IPS DF 6.9 (cell line): ENCODE measurements around the gene LVRN.

Experiments used
- DNase-seq: peaks from one replicate; pipeline ENCODE4 v3.0.0-alpha.2; 2013; ENCODE audit warnings: low read depth, low spot score
- H3K27ac ChIP-seq: one replicate; pipeline ENCODE4 v1.5.1; 2013; ENCODE audit warnings: low read length, control low read depth
- H3K27me3 ChIP-seq: 2 replicates; pipeline ENCODE4 v1.6.1; 2013; ENCODE audit warnings: mild to moderate bottlenecking, low read length; ENCODE audit not compliant: control insufficient read depth, insufficient read depth
- H3K36me3 ChIP-seq: 2 replicates; pipeline ENCODE4 v1.6.1; 2013; ENCODE audit warnings: low read length; ENCODE audit not compliant: control insufficient read depth, insufficient read depth
- H3K4me1 ChIP-seq: 2 replicates; pipeline ENCODE4 v1.6.1; 2013; ENCODE audit warnings: low read length; ENCODE audit not compliant: control insufficient read depth, insufficient read depth
- H3K4me3 ChIP-seq: 2 replicates; pipeline ENCODE4 v1.5.1; 2013; ENCODE audit warnings: mild to moderate bottlenecking, low read length
- H3K9me3 ChIP-seq: 2 replicates; pipeline ENCODE4 v1.6.1; 2013; ENCODE audit warnings: low read length, inconsistent platforms; ENCODE audit not compliant: control insufficient read depth, insufficient read depth
- WGBS: extraction: QIAGEN DNeasy Blood & Tissue Kit; methylation state at CpG from one replicate; pipeline ENCODE4 v1.1.7; 2013; ENCODE audit warnings: mixed read lengths, missing lambda C conversion rate; ENCODE audit not compliant: insufficient read length, insufficient coverage; 5-methylcytosine and 5-hydroxymethylcytosine counted together

LVRN gene

DNA sequence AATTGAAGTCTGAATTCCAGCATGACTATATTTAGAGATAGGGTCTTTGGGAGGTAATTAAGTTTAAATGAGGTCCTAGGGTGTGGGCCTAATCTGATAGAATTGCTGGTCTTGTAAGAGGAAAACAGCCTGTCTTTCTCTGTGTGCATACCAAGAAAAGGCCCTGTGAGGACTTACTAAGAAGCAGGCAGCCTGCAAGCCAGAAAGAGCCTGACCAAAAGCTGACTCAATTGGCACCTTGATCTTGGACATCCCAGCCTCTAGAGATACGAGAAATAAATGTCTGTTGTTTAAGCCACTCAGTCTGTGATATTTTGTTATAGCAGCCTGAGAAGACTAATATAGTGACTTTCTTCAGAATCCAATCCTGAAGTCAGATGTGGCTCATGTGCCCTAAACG lies 84.5 kb downstream of the LVRN start:
- DNase-seq = no peak
- Histone ChIP-seq H3K27ac (no peak overlapping the region), H3K4me3 (no peak overlapping the region), H3K36me3 (no peaks in the 10 kb centered on the region; the same call in 1 of the 2 replicates), H3K27me3 (no peaks in the 10 kb centered on the region), H3K4me1 (no peaks in the 10 kb centered on the region), H3K9me3 (no peaks in the 10 kb centered on the region)
- WGBS = no CpG with 5 or more reads among the region's 2 CpGs

- no peak overlapping the region for H3K27ac ChIP-seq
- no peaks in the 10 kb centered on the region for H3K9me3 ChIP-seq
- WGBS = no CpG with 5 or more reads among the region's 13 CpGs
- H3K36me3 ChIP-seq = no peaks in the 10 kb centered on the region
- no peak for DNase-seq
- no peaks in the 10 kb centered on the region for H3K27me3 ChIP-seq
- H3K4me1 ChIP-seq = no peaks in the 10 kb centered on the region
- H3K4me3 ChIP-seq = no peak overlapping the region
These were observed 96.2 kb downstream of the LVRN start for GRCh38 chr5:116058346-116058936.

- no peaks in the 10 kb centered on the region for H3K9me3 ChIP-seq
- WGBS = no CpG with 5 or more reads among the region's 2 CpGs
- no peaks in the 10 kb centered on the region for H3K36me3 ChIP-seq
- no peaks in the 10 kb centered on the region for H3K27me3 ChIP-seq
- DNase-seq = no peak
- H3K4me3 ChIP-seq = no peak overlapping the region
- H3K27ac ChIP-seq = no peak overlapping the region
- no peaks in the 10 kb centered on the region for H3K4me1 ChIP-seq
These were observed 100.1 kb downstream of the LVRN start for GRCh38 chr5:116062352-116062751.

DNA sequence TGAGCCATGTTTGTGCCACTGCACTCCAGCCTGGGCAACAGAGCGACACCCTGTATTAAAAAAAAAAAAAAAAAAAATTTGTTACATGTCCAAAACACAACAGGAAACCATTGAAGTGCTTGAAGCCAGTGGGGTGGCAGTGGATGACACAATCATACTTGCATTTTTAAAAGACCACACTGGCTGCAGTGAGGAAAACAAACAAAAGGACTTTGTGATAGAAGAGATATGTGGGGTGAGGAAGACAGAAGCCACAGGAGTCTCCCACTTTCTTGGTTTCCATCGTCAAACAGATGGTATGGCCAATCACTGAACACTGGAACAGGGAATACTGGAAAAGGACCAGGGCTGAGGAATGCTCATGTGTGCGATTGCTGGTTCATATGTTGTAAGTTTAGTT lies 101.7 kb downstream of the LVRN start:
- Histone ChIP-seq H3K4me1 (no peaks in the 10 kb centered on the region), H3K36me3 (no peaks in the 10 kb centered on the region), H3K27me3 (no peaks in the 10 kb centered on the region), H3K27ac (no peak overlapping the region), H3K4me3 (no peak overlapping the region), H3K9me3 (no peaks in the 10 kb centered on the region)
- DNase-seq = no peak
- WGBS = no CpG with 5 or more reads among the region's 3 CpGs

- H3K4me1 ChIP-seq = no peaks in the 10 kb centered on the region
- WGBS = no CpG with 5 or more reads among the region's 4 CpGs
- no peak for DNase-seq
- no peaks in the 10 kb centered on the region for H3K9me3 ChIP-seq
- H3K4me3 ChIP-seq = no peak overlapping the region
- no peaks in the 10 kb centered on the region for H3K36me3 ChIP-seq
- H3K27ac ChIP-seq = no peak overlapping the region
- H3K27me3 ChIP-seq = no peaks in the 10 kb centered on the region
These were observed 105.9 kb downstream of the LVRN start for GRCh38 chr5:116068028-116068632.

DNA sequence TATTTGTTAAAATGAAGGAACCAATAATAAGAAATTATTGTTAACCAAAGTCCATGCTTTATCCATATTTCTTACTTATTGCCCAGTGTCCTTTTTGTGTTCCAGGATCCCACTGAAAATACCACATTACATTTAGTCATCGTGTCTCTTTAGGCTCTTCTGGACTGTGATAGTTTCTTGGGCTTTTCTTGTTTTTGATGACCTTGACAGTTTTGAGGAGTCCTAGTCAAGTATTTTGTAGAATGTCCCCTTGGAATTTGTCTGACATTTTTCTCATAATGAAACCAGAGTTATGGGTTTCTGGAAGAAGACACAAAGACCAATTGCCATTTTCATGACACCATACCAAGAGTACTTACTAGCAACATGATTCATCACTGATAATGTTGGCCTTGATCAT lies 108.9 kb downstream of the LVRN start:
- no peaks in the 10 kb centered on the region for H3K36me3 ChIP-seq
- no peaks in the 10 kb centered on the region for H3K4me1 ChIP-seq
- H3K27me3 ChIP-seq = no peaks in the 10 kb centered on the region
- no peak for DNase-seq
- no peak overlapping the region for H3K27ac ChIP-seq
- no CpG with 5 or more reads among the region's 1 CpG for WGBS
- no peak overlapping the region for H3K4me3 ChIP-seq
- no peaks in the 10 kb centered on the region for H3K9me3 ChIP-seq

GRCh38 chr5:116075191-116075831 lies 113.0 kb downstream of the LVRN start:
- WGBS = no CpG with 5 or more reads among the region's 6 CpGs
- no peaks in the 10 kb centered on the region for H3K9me3 ChIP-seq
- H3K4me1 ChIP-seq = no peaks in the 10 kb centered on the region
- H3K4me3 ChIP-seq = no peak overlapping the region
- no peak overlapping the region for H3K27ac ChIP-seq
- no peaks in the 10 kb centered on the region for H3K36me3 ChIP-seq
- no peak for DNase-seq
- no peaks in the 10 kb centered on the region for H3K27me3 ChIP-seq

DNA sequence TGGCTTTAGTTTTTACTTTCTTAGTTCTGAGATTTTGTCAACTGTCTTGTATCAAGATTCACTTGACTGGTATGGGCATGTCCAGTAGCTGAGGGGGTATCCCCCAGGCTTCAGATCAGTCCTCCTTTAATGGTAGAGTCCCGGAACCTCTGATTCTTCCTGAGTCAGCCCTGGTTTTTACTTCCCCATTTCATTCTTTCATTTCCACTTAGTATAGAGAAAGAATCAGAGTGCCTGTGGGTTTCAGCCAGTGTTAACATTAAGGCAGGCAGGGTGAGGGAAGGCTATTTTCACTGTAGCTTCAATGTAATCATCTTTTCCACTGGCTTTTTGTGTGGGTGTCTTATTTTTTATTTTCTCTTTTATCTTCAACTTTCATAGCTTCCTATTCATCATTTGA lies 114.2 kb downstream of the LVRN start:
- H3K4me1 ChIP-seq = no peaks in the 10 kb centered on the region
- WGBS = no CpG with 5 or more reads among the region's 1 CpG
- no peaks in the 10 kb centered on the region for H3K27me3 ChIP-seq
- H3K4me3 ChIP-seq = no peak overlapping the region
- H3K36me3 ChIP-seq = no peaks in the 10 kb centered on the region
- no peak overlapping the region for H3K27ac ChIP-seq
- DNase-seq = no peak
- no peaks in the 10 kb centered on the region for H3K9me3 ChIP-seq
